Small intestine (tissue), 7 donors: ENCODE data around the gene HRH1. TPM values are rescaled to one million over a fixed set of nuclear protein-coding genes. Genes with fewer than 3 reads are reported as not detected.
A peak's percentile ranks its signal among the peaks of the same experiment; 100 is the strongest.
"Not testable (repeated sequence)": the region's sequence is repeated elsewhere in the genome, so short reads cannot be mapped to it uniquely, and the experiment has no call there.

Experiments
- DNase-seq, 2 donors: peaks; one replicate each; pipeline versions ENCODE4 v3.0.0 to v3.0.0-alpha.2; 2013
- FAIRE-seq: peaks from 2 replicates; lab custom pipeline; 2012; peaks lifted over from hg19 to GRCh38; lab: Jason Lieb, UNC
- H3K27ac ChIP-seq, 3 donors: one replicate each; pipeline ENCODE4 v1.5.1; 2013; ENCODE audit warnings: low read length in 2 of 3, mild to moderate bottlenecking in 2 of 3, control low read depth in 1 of 3, inconsistent platforms in 1 of 3, low read depth in 1 of 3, moderate library complexity in 1 of 3
- H3K27me3 ChIP-seq, 3 donors: one replicate each; pipeline ENCODE4 v1.6.1; 2013; ENCODE audit warnings: low read length in 3 of 3, inconsistent platforms in 1 of 3; ENCODE audit not compliant: control insufficient read depth in 3 of 3, insufficient read depth in 3 of 3
- H3K36me3 ChIP-seq, 3 donors: one replicate each; pipeline ENCODE4 v1.6.1; 2013; ENCODE audit warnings: low read length in 3 of 3, inconsistent platforms in 1 of 3, low read depth in 1 of 3, mild to moderate bottlenecking in 1 of 3, moderate library complexity in 1 of 3; ENCODE audit not compliant: control insufficient read depth in 3 of 3, insufficient read depth in 2 of 3
- H3K4me1 ChIP-seq, 3 donors: one replicate each; pipeline ENCODE4 v1.6.1; 2013; ENCODE audit warnings: low read length in 2 of 3, inconsistent platforms in 1 of 3, low read depth in 1 of 3, mild to moderate bottlenecking in 1 of 3, moderate library complexity in 1 of 3; ENCODE audit not compliant: control insufficient read depth in 3 of 3, insufficient read depth in 2 of 3
- H3K4me3 ChIP-seq, 3 donors: one replicate each; pipeline ENCODE4 v1.5.1; 2013; ENCODE audit warnings: low read length in 3 of 3, control low read depth in 1 of 3, inconsistent platforms in 1 of 3, low read depth in 1 of 3, mild to moderate bottlenecking in 1 of 3, moderate library complexity in 1 of 3
- H3K9me3 ChIP-seq, 2 donors: one replicate each; pipeline ENCODE4 v1.6.1; 2013; ENCODE audit warnings: low read depth in 1 of 2, low read length in 1 of 2; ENCODE audit not compliant: control insufficient read depth in 2 of 2, insufficient read depth in 1 of 2
- WGBS, 3 donors: extraction: QIAGEN DNeasy Blood & Tissue Kit; methylation state at CpG; one replicate each; pipeline ENCODE4 v1.1.7; 2013; 5-methylcytosine and 5-hydroxymethylcytosine counted together
- polyA plus RNA-seq, 4 donors: library from polyadenylated mRNA; stranded (reverse) in 3 of 4; unstranded in 1 of 4; fragments of 200-250 nt in 3 of 4; fragments of 120-200 nt in 1 of 4; gene quantifications; one replicate each; pipeline versions ENCODE4 v1.2.1 to v1.2.3, GENCODE V29; 2013
- donor health status: healthy with polysubstance abuse.
- donor health status: control.
- donor health status: control.
- donor health status: Bipolar disorder and iron deficiency.
- donor health status: healthy.

HRH1 gene
- polyA plus RNA-seq, 4 donors: 1.1 to 3.8 (median 1.5) TPM

DNA sequence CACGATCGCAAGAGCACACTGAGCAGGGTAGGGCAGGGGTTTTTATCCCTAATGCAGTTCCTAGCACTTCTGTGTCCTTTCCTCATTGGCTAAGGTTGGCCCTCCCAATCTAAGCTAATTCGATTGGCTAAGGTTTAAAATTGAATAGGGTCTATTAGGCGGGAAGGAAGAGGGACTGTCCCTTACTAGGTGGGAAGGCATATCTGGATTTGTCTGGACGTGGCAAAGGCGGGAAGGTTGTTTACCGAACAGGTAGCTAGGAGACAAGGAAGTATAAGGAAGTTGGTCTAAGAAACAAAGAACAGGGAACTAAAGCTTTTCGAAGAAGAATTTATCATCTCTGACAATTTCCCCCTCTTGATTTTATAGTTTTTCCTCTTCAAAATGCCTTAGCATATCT is 93.1 kb downstream of the HRH1 start:
- Histone ChIP-seq H3K9me3 (no peaks in the 10 kb centered on the region), H3K27ac (no peak overlapping the region), H3K27me3 (no peaks in the 10 kb centered on the region), H3K4me1 (no peaks in the 10 kb centered on the region), H3K4me3 (no peak overlapping the region), H3K36me3 (peaks cover 0 to 2% (median 0%) of the 10 kb centered on the region in 3 donors)
- 38 to 58% (median 40%) methylated on average over 8 of the region's 8 CpGs for WGBS, 3 donors
- FAIRE-seq (no peak), DNase-seq (peak in 1 of 2 donors; percentile 71)

- no peak for DNase-seq
- Histone ChIP-seq H3K36me3 (peaks cover 0 to 2% (median 0%) of the 10 kb centered on the region in 3 donors), H3K27me3 (no peaks in the 10 kb centered on the region), H3K9me3 (no peaks in the 10 kb centered on the region), H3K4me1 (no peaks in the 10 kb centered on the region), H3K27ac (no peak overlapping the region), H3K4me3 (no peak overlapping the region)
- FAIRE-seq: no peak
- WGBS, 3 donors: 94 to 95% (median 95%) methylated on average over 6 of the region's 6 CpGs
Measured at GRCh38 chr3:11248596-11248995, 94.3 kb downstream of the HRH1 start.

DNA sequence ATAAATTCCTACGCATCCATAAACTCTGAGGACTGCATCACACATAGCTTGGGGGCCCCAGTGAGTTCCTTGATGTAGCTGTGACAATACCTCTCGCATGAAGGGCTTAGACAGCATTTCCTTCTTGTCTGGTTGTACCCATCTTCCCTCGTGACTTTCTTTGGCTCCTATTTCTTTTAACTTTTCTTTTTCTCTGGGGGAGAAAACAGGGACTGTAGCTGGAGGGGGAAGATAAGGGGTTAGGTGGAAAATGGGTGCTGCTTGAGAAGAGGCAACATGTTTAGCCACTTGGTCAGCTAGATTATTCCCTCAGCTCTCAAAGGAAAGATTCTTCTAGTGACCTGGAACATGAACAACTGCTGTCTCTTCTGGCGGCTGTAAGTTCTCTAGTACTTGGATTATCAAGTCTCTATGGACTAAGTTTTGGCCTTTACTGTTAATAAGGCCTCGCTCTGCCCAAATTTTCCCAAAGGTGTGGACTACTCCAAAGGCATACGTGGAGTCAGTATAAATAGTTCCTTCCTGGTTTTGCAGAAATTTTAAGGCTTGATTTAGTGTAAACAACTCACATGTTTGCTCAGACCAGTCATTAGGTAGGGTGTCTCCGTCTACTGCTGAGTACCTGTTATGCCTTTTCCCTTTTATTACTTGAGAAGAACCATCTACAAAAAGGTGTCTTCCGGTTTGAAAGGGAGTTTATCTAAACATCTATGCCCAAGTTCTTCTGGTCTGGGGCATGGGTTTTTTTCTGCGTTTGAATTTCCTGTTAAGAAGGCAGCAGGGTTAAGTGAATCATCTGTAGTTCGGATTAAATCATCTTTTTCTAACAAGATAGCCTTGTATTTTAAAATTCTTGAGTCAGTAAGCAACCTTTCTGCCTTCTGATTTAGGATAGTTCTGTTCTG is 96.9 kb downstream of the HRH1 start:
- no peaks in the 10 kb centered on the region for H3K4me1 ChIP-seq
- no peaks in the 10 kb centered on the region for H3K27me3 ChIP-seq
- no peak for DNase-seq
- no peak overlapping the region for H3K4me3 ChIP-seq
- H3K36me3 ChIP-seq: peaks cover 0 to 2% (median 0%) of the 10 kb centered on the region in 3 donors
- no peaks in the 10 kb centered on the region for H3K9me3 ChIP-seq
- no peak overlapping the region for H3K27ac ChIP-seq
- 73 to 81% (median 75%) methylated on average over 10 of the region's 10 CpGs for WGBS, 3 donors
- FAIRE-seq: no peak

DNA sequence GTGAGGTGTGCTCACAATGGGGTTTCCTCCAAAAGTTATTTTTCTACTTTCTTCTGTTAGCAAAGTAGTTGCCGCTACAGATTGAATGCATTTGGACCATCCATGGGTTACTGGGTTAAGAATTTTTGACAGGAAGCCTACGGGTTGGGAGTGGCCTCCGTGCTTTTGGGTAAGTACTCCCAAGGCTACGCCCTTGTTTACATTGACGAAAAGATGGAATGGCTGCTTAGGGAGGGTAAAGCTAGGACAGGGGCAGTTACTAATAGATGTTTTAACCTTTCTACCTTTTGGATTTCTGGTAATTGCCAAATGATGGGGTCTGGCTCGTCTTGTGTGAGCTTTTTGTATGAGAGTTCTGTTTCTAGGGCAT is 97.5 kb downstream of the HRH1 start:
- H3K36me3 ChIP-seq: peaks cover 0 to 2% (median 0%) of the 10 kb centered on the region in 3 donors
- H3K4me3 ChIP-seq: no peak overlapping the region
- H3K27ac ChIP-seq: no peak overlapping the region
- FAIRE-seq (no peak), DNase-seq (no peak)
- WGBS, 3 donors: 75 to 82% (median 79%) methylated on average over 6 of the region's 6 CpGs
- no peaks in the 10 kb centered on the region for H3K4me1 ChIP-seq
- no peaks in the 10 kb centered on the region for H3K9me3 ChIP-seq
- no peaks in the 10 kb centered on the region for H3K27me3 ChIP-seq

- Histone ChIP-seq H3K4me1 (no peaks in the 10 kb centered on the region), H3K27ac (no peak overlapping the region), H3K27me3 (no peaks in the 10 kb centered on the region), H3K9me3 (no peaks in the 10 kb centered on the region), H3K4me3 (no peak overlapping the region), H3K36me3 (no peaks in the 10 kb centered on the region)
- WGBS, 3 donors: 92 to 93% (median 92%) methylated on average over 6 of the region's 6 CpGs
- no peak for FAIRE-seq
- DNase-seq: no peak
Measured at GRCh38 chr3:11254876-11255275, 100.6 kb downstream of the HRH1 start.

DNA sequence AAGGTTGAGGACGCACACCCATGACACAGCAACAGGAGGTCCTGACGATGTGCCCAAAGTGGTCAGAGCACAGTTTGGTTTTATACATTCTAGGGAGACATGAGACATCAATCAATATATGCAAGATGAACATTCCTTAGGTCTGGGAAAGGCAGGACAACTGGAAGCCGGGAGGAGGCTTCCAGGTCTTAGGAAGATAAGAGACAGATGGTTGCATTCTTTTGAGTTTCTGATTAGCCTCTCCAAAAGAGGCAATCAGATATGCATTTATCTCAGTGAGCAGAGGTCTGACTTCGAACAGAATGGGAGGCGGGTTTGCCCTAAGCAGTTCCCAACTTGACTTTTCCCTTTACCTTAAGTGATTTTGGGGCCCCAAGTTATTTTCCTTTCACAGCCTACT is 101.2 kb downstream of the HRH1 start:
- DNase-seq, H3K27me3 ChIP-seq, FAIRE-seq, H3K4me3 ChIP-seq, H3K4me1 ChIP-seq, H3K9me3 ChIP-seq, H3K27ac ChIP-seq, H3K36me3 ChIP-seq: not testable (repeated sequence)
- WGBS, 3 donors: 72 to 89% (median 86%) methylated on average over 5 of the region's 5 CpGs

- Histone ChIP-seq H3K36me3 (no peaks in the 10 kb centered on the region), H3K4me1 (no peaks in the 10 kb centered on the region), H3K27ac (no peak overlapping the region), H3K9me3 (no peaks in the 10 kb centered on the region), H3K4me3 (no peak overlapping the region), H3K27me3 (no peaks in the 10 kb centered on the region)
- FAIRE-seq: no peak
- no peak for DNase-seq
- 95 to 98% (median 97%) methylated on average over 11 of the region's 11 CpGs for WGBS, 3 donors
Measured at GRCh38 chr3:11258958-11259357, 104.7 kb downstream of the HRH1 start.

- 86 to 93% (median 89%) methylated on average over 3 of the region's 3 CpGs for WGBS, 3 donors
- Histone ChIP-seq H3K27ac (no peak overlapping the region), H3K36me3 (no peaks in the 10 kb centered on the region), H3K9me3 (no peaks in the 10 kb centered on the region), H3K27me3 (no peaks in the 10 kb centered on the region), H3K4me3 (no peak overlapping the region), H3K4me1 (no peaks in the 10 kb centered on the region)
- FAIRE-seq: no peak
- DNase-seq: no peak
Measured at GRCh38 chr3:11260460-11260859, 106.2 kb downstream of the HRH1 start.
